Heart left ventricle (tissue), 13 donors: ENCODE measurements around the gene AVPI1.
A peak's percentile ranks its signal among the peaks of the same experiment; 100 is the strongest.

ENCODE experiments used
- CTCF ChIP-seq, 12 donors: fragments of 200-600 bp; sonication (generic) in 4 of 12; IDR thresholded peaks; one replicate each; pipeline versions ENCODE4 v1.5.0 to v1.8.0; 2018 to 2022; ENCODE audit warnings: antibody characterized with exemption in 12 of 12, mild to moderate bottlenecking in 5 of 12
- POLR2A ChIP-seq, 2 donors: fragments of 450-650 bp; IDR thresholded peaks; one replicate each; pipeline ENCODE4 v1.6.1; 2017; ENCODE audit warnings: antibody characterized with exemption in 2 of 2, mild to moderate bottlenecking in 2 of 2, moderate library complexity in 2 of 2
- donor health status: ischemic (EF 13 %, LVEDD 7.1; RV severe dilation, severe dysfunction).
- donor health status: DM: no; HTN: yes; CAD: no.
- donor health status: DM: no; HTN: no; CAD: no.
- donor health status: ischemic (EF 25% LVEDD 6.9; RV normal size, moderate dysfunction).
- donor health status: ischemic (EF 25% LVEDD 5.7; RV mildly dilated, moderate dysfunction).
- donor health status: ischemic (EF 35%, LVEDD 5.7; RV mildly dilated, moderate dysfunction).
- donor health status: nonischemic (EF 11% LVEDD 7.7; RV severe dilation, severe dysfunction).
- donor health status: DM: yes; HTN: yes; CAD: no.
- donor health status: PGD.
- donor health status: ischemic (EF 29% LVEDD 5.4; RV normal size, mild dysfunction).
- donor health status: nonischemic (EF 23%, LVEDD 6.1; RV moderate dilation, normal function).

DNA sequence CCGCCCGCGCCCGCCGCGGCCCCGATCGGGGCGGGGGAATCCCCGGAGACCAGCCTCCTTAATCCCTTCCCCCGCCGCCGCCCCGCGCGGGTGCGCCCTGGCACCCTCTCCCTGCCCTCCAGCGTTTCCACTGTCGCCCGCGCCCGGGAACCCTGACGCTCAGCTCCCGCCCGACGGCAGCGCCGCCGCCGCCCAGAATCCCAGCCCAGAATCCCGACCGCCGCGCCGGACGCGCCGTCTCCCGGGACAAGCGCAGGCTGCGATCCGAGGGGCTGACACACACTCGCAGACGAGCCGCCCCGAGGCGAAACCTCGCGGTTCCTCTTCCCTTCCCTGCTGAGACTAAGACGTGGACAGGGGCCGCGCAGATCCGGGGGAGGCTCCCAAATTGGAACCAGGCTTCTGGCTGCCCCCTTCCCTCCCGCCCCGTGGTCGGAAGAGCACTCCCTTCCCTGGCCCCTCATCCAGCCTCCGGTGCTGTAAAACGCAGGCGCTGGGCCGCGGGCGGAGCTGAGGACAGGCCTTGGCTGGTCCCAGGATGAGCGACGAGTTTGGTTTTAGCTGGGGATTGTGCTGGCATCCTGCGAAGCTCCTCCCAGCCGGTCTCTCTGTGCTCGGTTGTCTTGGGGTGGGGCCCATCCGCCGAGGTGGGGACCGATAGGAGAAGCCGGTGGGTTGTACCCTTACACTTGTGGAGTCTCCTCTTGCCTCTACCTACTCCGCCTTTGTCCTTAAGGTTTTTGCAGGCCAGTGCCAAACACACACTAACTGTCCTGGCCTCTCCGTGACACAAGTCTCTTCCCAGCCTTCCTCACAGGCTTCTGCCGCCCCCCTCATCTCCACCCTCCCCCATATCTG is 27.6 kb upstream of the AVPI1 start:
- TF ChIP-seq CTCF (IDR thresholded peaks at IDR 0.05) (peak in 1 of 12 donors; percentile 10), POLR2A (IDR thresholded peaks at IDR 0.05) (peak in 1 of 2 donors; percentile 50)
